Right lobe of liver (tissue), 6 donors: ENCODE measurements around the gene ARFIP1. TPM values are rescaled to one million over a fixed set of nuclear protein-coding genes. Genes with fewer than 3 reads are reported as not detected.

ENCODE experiments used
- ATAC-seq, 4 donors: fragments of 200-7000 bp; cut with Tn5 transposase; one replicate each; pipeline ENCODE4 v1.9.1; 2020; ENCODE audit warnings: mild to moderate bottlenecking in 4 of 4, moderate library complexity in 4 of 4
- DNase-seq, 3 donors: peaks; one replicate each; pipeline ENCODE4 v3.0.0-alpha.2; 2020
- H3K27ac ChIP-seq, 3 donors: fragments of 200-600 bp; one replicate each; pipeline ENCODE4 v1.8.0; 2022
- H3K27me3 ChIP-seq, 2 donors: fragments of 200-600 bp; one replicate each; pipeline ENCODE4 v1.8.0; 2022
- H3K36me3 ChIP-seq, 4 donors: fragments of 200-600 bp; sonication (generic) in 1 of 4; one replicate each; pipeline versions ENCODE4 v1.5.1 to v1.8.0; 2017 to 2022; ENCODE audit warnings: control low read depth in 1 of 4
- H3K4me1 ChIP-seq, 4 donors: fragments of 200-600 bp; sonication (generic) in 1 of 4; one replicate each; pipeline versions ENCODE4 v1.5.1 to v1.8.0; 2017 to 2022; ENCODE audit warnings: control low read depth in 1 of 4
- H3K4me3 ChIP-seq, 3 donors: fragments of 200-600 bp; one replicate each; pipeline ENCODE4 v1.8.0; 2022
- H3K9me3 ChIP-seq, 4 donors: fragments of 200-600 bp; sonication (generic) in 1 of 4; one replicate each; pipeline versions ENCODE4 v1.5.1 to v1.8.0; 2017 to 2022; ENCODE audit warnings: control low read depth in 1 of 4
- POLR2A ChIP-seq: fragments of 450-650 bp; IDR thresholded peaks from one replicate; pipeline ENCODE4 v1.6.1; 2017; ENCODE audit warnings: antibody characterized with exemption, mild to moderate bottlenecking
- WGBS: methylation state at CpG from one replicate; pipeline ENCODE4 v1.1.6; 2018; ENCODE audit warnings: low coverage, low lambda C conversion rate; ENCODE audit not compliant: insufficient coverage; ENCODE audit errors: missing lambda C conversion rate; 5-methylcytosine and 5-hydroxymethylcytosine counted together
- intact Hi-C, 2 donors: fragments of 100-400 bp; cut with DNase I; formaldehyde crosslinking; loops; one replicate each; pipeline versions ENCODE4 v1.11.2 to v1.14.1; 2022
- total RNA-seq, 6 experiments: library from RNA; depleted of rRNA in 2 of 6; stranded (reverse); fragments of >200 nt in 2 of 6; fragmentation: NEBNext Ultra II Directional in 3 of 6; extraction: Animal tissue kit (Norgen Biotek cat#: 25700) in 3 of 6; gene quantifications; one replicate each; pipeline versions ENCODE4 v1.1.0 to v1.2.4, GENCODE V29; 2016 to 2023
- TF ChIP-seq, protein P1 (sequence below), 4 donors: fragments of 200-600 bp in 3 of 4; fragments of 450-650 bp in 1 of 4; IDR thresholded peaks; one replicate each; pipeline versions ENCODE4 v1.5.1 to v1.8.0; 2016 to 2022; ENCODE audit warnings: antibody characterized with exemption in 4 of 4, mild to moderate bottlenecking in 2 of 4
- donor health status: DM: no; HTN: yes; CAD: no.
- donor health status: DM: no; HTN: no; CAD: no.
- donor health status: DM: no; HTN: no; CAD: no.
- donor health status: DM: no; HTN: yes; CAD: no.
- donor health status: DM: no; HTN: yes; CAD: no.

The ARFIP1 gene
- total RNA-seq, 6 experiments from 2014 or later = 9.1 to 19.9 (median 14.1) TPM

DNA sequence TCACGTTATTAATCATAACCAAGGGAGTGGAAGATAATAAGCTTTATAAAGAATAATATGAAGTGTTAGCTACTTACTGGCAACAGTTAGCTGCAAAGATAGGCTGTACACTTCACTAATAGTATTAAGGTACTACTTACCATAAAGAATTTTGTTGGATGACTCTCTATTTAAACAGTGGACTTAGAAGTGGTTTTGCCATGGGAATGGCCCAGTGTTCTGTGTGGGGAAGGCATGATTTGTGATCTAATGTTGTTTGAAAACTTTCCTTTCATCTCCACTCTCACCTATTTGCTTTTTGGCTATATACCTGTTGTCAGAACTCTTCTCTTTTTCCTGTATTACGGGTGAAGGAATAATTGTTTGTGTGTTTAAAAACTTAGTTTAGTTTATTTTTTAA lies 179.3 kb downstream of the ARFIP1 start:
- WGBS = 67% methylated on average over 2 of the region's 2 CpGs
- Histone ChIP-seq H3K36me3 (no peaks in the 10 kb centered on the region), H3K9me3 (no peaks in the 10 kb centered on the region), H3K4me3 (no peak overlapping the region), H3K27ac (no peak overlapping the region), H3K4me1 (peaks cover 0 to 9% (median 2%) of the 10 kb centered on the region in 4 donors), H3K27me3 (no peaks in the 10 kb centered on the region)
- no peak for DNase-seq
- no peak for ATAC-seq
- TF ChIP-seq, protein P1, sequence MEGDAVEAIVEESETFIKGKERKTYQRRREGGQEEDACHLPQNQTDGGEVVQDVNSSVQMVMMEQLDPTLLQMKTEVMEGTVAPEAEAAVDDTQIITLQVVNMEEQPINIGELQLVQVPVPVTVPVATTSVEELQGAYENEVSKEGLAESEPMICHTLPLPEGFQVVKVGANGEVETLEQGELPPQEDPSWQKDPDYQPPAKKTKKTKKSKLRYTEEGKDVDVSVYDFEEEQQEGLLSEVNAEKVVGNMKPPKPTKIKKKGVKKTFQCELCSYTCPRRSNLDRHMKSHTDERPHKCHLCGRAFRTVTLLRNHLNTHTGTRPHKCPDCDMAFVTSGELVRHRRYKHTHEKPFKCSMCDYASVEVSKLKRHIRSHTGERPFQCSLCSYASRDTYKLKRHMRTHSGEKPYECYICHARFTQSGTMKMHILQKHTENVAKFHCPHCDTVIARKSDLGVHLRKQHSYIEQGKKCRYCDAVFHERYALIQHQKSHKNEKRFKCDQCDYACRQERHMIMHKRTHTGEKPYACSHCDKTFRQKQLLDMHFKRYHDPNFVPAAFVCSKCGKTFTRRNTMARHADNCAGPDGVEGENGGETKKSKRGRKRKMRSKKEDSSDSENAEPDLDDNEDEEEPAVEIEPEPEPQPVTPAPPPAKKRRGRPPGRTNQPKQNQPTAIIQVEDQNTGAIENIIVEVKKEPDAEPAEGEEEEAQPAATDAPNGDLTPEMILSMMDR (IDR thresholded peaks at IDR 0.05) = no peak
- TF ChIP-seq POLR2A = no peak
- intact Hi-C loops = no loop called here

DNA sequence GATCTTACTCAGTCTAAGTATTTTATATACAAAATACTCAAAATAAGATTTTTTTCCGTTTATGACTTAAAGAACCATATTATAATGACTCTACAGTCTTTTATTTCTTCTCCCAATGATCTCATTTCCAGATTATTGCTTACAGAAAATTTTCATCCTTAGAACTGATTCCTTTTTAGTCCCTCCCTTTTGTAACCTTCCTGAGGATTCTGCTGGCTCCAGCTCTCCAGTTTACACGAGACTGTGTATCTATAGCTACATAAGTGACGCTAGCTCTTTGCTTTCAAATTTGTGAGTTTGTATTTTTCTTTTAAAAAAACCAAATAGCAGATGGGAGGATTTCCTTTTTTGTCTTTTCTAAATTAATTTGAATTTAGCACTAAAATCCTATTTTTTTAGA lies 180.3 kb downstream of the ARFIP1 start:
- Histone ChIP-seq H3K27ac (no peak overlapping the region), H3K36me3 (no peaks in the 10 kb centered on the region), H3K27me3 (no peaks in the 10 kb centered on the region), H3K4me3 (no peak overlapping the region), H3K9me3 (no peaks in the 10 kb centered on the region), H3K4me1 (peaks cover 0 to 9% (median 2%) of the 10 kb centered on the region in 4 donors)
- intact Hi-C loops = no loop called here
- DNase-seq = no peak
- ATAC-seq = no peak
- WGBS = 82% methylated on average over 3 of the region's 3 CpGs
- TF ChIP-seq, protein P1 (IDR thresholded peaks at IDR 0.05) = no peak
- no peak for TF ChIP-seq POLR2A

GRCh38 chr4:152961014-152961772 lies 181.4 kb downstream of the ARFIP1 start:
- ATAC-seq (no peak), DNase-seq (no peak)
- intact Hi-C loops = no loop called here
- H3K27me3 ChIP-seq = no peaks in the 10 kb centered on the region
- H3K9me3 ChIP-seq = no peaks in the 10 kb centered on the region
- WGBS = 54% methylated on average over 10 of the region's 14 CpGs
- no peak overlapping the region for H3K4me3 ChIP-seq
- TF ChIP-seq, protein P1 (IDR thresholded peaks at IDR 0.05) = no peak
- no peak for TF ChIP-seq POLR2A
- H3K36me3 ChIP-seq = no peaks in the 10 kb centered on the region
- H3K4me1 ChIP-seq = peaks cover 0 to 9% (median 2%) of the 10 kb centered on the region in 4 donors
- no peak overlapping the region for H3K27ac ChIP-seq

- ATAC-seq (no peak), DNase-seq (no peak)
- Histone ChIP-seq H3K27ac (no peak overlapping the region), H3K9me3 (no peaks in the 10 kb centered on the region), H3K27me3 (no peaks in the 10 kb centered on the region), H3K4me1 (peaks cover 0 to 9% (median 2%) of the 10 kb centered on the region in 4 donors), H3K36me3 (no peaks in the 10 kb centered on the region), H3K4me3 (no peak overlapping the region)
- WGBS = 56% methylated on average over 1 of the region's 1 CpG
- intact Hi-C loops = no loop called here
- no peak for TF ChIP-seq POLR2A
- TF ChIP-seq, protein P1 (IDR thresholded peaks at IDR 0.05) = no peak
Observed at GRCh38 chr4:152961773-152962115, 182.0 kb downstream of the ARFIP1 start.

Other genes with a start within 250 kb of the ARFIP1 start
- gene FBXW7, start 243.9 kb upstream of the ARFIP1 start, total RNA-seq = 10 to 100 TPM; 12.9 to 25.5 (median 17.6) TPM
- 1 to 10 TPM in 5 of 6 experiments, under 1 TPM in 1; 0.64 to 6.7 (median 2.9) TPM for gene TMEM154, start 100.0 kb upstream of the ARFIP1 start, total RNA-seq
- gene TIGD4, start 224 bp upstream of the ARFIP1 start, total RNA-seq = under 1 TPM in 4 of 6 experiments, not detected in 2; 0.11 to 0.37 (median 0.18) TPM
- under 1 TPM; 0.12 to 0.82 (median 0.15) TPM for gene FHDC1, start 156.4 kb downstream of the ARFIP1 start, total RNA-seq